K562 treated with DMSO at 1 percent for 4 hours (cell line): ENCODE measurements around the gene RPP38. TPM values are rescaled to one million over a fixed set of nuclear protein-coding genes. Genes with fewer than 3 reads are reported as not detected.

Experiments
- total RNA-seq: library from RNA; unstranded; fragments of 300-600 nt; gene quantifications from 2 replicates; pipeline ENCODE4 v1.2.3, GENCODE V29; 2022; ENCODE audit not compliant: insufficient read depth

The RPP38 gene
- 16.3 and 24.3 TPM in 2 replicates for total RNA-seq

GRCh38 chr10:15097011-15097812 lies at the start of gene RPP38:
RPP38 (plus strand) TSS chr10:15097355; CDS start chr10:15103315, 5,960 bp downstream.

GRCh38 chr10:15088428-15089261 lies 8.5 kb upstream of the RPP38 start, which contains the start of gene ACBD7:
ACBD7 (minus strand) TSS chr10:15088776; CDS start chr10:15088728, 48 bp downstream.

Other genes starting within 250 kb of the RPP38 start
- gene SUV39H2, start 218.5 kb upstream of the RPP38 start, total RNA-seq = 9.4 and 15.0 TPM in 2 replicates
- 5.5 and 8.1 TPM in 2 replicates for gene DCLRE1C, start 143.3 kb upstream of the RPP38 start, total RNA-seq
- not detected in 2 replicates for gene MEIG1, start 138.0 kb upstream of the RPP38 start, total RNA-seq
- 1.5 TPM in 1 of 2 replicates, not detected in the other for gene OLAH, start 53.4 kb upstream of the RPP38 start, total RNA-seq
- not detected in 2 replicates for gene ACBD7, start 8.6 kb upstream of the RPP38 start, total RNA-seq
- gene NMT2, start 71.3 kb downstream of the RPP38 start, total RNA-seq = 17.9 and 18.1 TPM in 2 replicates